ENCODE measurements around the gene UTS2.

UTS2 gene

DNA sequence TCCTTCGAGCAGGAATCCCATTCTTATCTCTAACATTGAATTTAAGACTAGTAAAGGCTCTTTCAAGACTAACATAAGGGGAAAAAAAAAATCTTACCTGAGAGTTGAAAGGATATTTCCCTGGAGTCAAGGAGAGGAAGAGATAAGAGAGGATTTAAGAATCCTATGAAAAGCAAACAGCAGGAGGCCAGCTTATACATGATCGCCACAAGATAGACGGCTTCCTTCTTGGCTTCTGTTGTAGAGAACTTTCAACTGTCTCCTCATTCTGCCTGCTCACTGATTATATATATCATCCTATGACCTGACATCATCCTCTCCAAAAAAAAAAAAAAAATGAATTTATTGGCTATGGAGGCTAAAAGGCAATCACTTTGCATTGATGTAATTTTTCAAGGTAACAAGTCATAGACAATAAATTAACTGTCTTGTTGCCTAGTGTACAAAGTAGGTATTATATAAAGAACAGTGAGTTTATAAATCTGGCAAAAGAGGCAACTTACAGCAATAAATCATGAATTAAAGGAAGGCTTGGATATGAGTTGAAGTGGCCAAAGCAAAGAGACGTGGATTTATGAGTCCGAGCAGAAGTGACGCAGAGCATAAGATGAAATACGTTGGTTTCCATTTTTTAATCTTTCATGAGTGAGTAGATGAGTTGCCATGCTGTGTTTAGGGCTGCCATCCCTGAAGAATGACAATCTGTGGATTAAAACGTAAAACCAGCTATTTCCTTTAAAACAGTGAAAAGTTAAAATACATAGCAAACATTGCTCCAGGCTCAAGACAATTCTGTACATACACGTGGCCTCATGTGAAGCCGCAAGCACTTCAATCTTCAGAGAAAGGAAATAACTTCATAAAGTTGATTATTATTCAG is at the start of gene UTS2:
Gene UTS2, minus strand, starts transcription at position 262 of the 880 bp plus-strand sequence. Its CDS starts 62 bp downstream, at position 200.
- no peak within 1 kb of the TSS for H3K4me3 ChIP-seq (ENCODE audit: insufficient read length, low read depth)
- no peaks in the 10 kb centered on the region for H3K36me3 ChIP-seq (ENCODE audit: insufficient read depth, insufficient read length, low read length)
- H3K27me3 ChIP-seq (ENCODE audit: insufficient read depth, insufficient read length) = no peaks in the 10 kb centered on the region
- no peaks in the 10 kb centered on the region for H3K9me3 ChIP-seq (ENCODE audit: insufficient read depth, low read length)
- TF ChIP-seq SUZ12 (IDR thresholded peaks at IDR 0.05; ENCODE audit: extremely low read depth, insufficient read depth, insufficient read length) = no peak
- TF ChIP-seq ZNF274 (IDR thresholded peaks at IDR 0.05; ENCODE audit: low read depth, low read length) = no peak
- no peak for TF ChIP-seq YY1 (IDR thresholded peaks at IDR 0.05; ENCODE audit: insufficient read depth, insufficient read length)
- DNase-seq (ENCODE audit: low read depth, low spot score) = peak; percentile 8
- no peaks in the 10 kb centered on the region for H3K4me1 ChIP-seq (ENCODE audit: insufficient read depth, insufficient read length)
- no peak within 1 kb of the TSS for H3K9ac ChIP-seq (ENCODE audit: insufficient read length, low read depth)

- Histone ChIP-seq H3K9ac (ENCODE audit: insufficient read length, low read depth) (no peak overlapping the region), H3K27me3 (ENCODE audit: insufficient read depth, insufficient read length) (no peaks in the 10 kb centered on the region), H3K4me3 (ENCODE audit: insufficient read length, low read depth) (no peak overlapping the region), H3K36me3 (ENCODE audit: insufficient read depth, insufficient read length, low read length) (no peaks in the 10 kb centered on the region), H3K9me3 (ENCODE audit: insufficient read depth, low read length) (peaks cover 8% of the 10 kb centered on the region; the same call in 1 of the 2 replicates), H3K4me1 (ENCODE audit: insufficient read depth, insufficient read length) (no peaks in the 10 kb centered on the region)
- no peak for TF ChIP-seq YY1 (IDR thresholded peaks at IDR 0.05; ENCODE audit: insufficient read depth, insufficient read length)
- DNase-seq (ENCODE audit: low read depth, low spot score) = no peak
Measured at GRCh38 chr1:7899741-7900140, 46.9 kb upstream of the UTS2 start.

- H3K4me3 ChIP-seq (ENCODE audit: insufficient read length, low read depth) = no peak overlapping the region
- no peak overlapping the region for H3K9ac ChIP-seq (ENCODE audit: insufficient read length, low read depth)
- no peak for DNase-seq (ENCODE audit: low read depth, low spot score)
Measured at GRCh38 chr1:7898962-7899361, 46.1 kb upstream of the UTS2 start.

DNA sequence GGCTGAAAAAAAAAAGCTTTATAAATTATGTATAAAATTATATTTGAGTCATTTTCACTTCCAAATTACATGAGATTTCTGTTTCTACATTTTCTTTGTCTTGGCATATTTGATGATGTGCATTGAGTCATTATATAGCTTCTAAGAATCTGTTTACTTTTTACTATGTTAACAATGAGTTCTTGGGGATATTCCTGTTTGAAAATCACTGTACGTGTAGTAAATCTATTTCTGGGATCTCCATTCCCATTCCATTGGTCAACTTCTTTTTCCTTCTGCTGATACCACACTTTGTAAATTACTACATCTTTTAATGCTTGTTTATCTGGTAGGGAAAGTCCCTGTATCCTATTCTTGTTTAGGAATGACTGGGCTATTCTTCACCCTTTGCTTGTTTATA is 44.1 kb upstream of the UTS2 start:
- Histone ChIP-seq H3K9me3 (ENCODE audit: insufficient read depth, low read length) (peaks cover 8% of the 10 kb centered on the region; the same call in 1 of the 2 replicates), H3K9ac (ENCODE audit: insufficient read length, low read depth) (no peak overlapping the region), H3K27me3 (ENCODE audit: insufficient read depth, insufficient read length) (no peaks in the 10 kb centered on the region), H3K36me3 (ENCODE audit: insufficient read depth, insufficient read length, low read length) (no peaks in the 10 kb centered on the region), H3K4me3 (ENCODE audit: insufficient read length, low read depth) (no peak overlapping the region), H3K4me1 (ENCODE audit: insufficient read depth, insufficient read length) (no peaks in the 10 kb centered on the region)
- DNase-seq (ENCODE audit: low read depth, low spot score) = no peak
- TF ChIP-seq ZNF274 (IDR thresholded peaks at IDR 0.05; ENCODE audit: low read depth, low read length) = no peak
- TF ChIP-seq SUZ12 (IDR thresholded peaks at IDR 0.05; ENCODE audit: extremely low read depth, insufficient read depth, insufficient read length) = no peak
- no peak for TF ChIP-seq YY1 (IDR thresholded peaks at IDR 0.05; ENCODE audit: insufficient read depth, insufficient read length)

More at GRCh38 chr1:7898962-7899361, 46.1 kb upstream of the UTS2 start:
- no peaks in the 10 kb centered on the region for H3K27me3 ChIP-seq (ENCODE audit: insufficient read depth, insufficient read length)
- peaks cover 8% of the 10 kb centered on the region; the same call in 1 of the 2 replicates for H3K9me3 ChIP-seq (ENCODE audit: insufficient read depth, low read length)
- no peaks in the 10 kb centered on the region for H3K36me3 ChIP-seq (ENCODE audit: insufficient read depth, insufficient read length, low read length)
- no peak for TF ChIP-seq YY1 (IDR thresholded peaks at IDR 0.05; ENCODE audit: insufficient read depth, insufficient read length)
- TF ChIP-seq SUZ12 (IDR thresholded peaks at IDR 0.05; ENCODE audit: extremely low read depth, insufficient read depth, insufficient read length) = no peak
- no peak for TF ChIP-seq ZNF274 (IDR thresholded peaks at IDR 0.05; ENCODE audit: low read depth, low read length)
- no peaks in the 10 kb centered on the region for H3K4me1 ChIP-seq (ENCODE audit: insufficient read depth, insufficient read length)

- no peak overlapping the region for H3K9ac ChIP-seq (ENCODE audit: insufficient read length, low read depth)
- no peak for TF ChIP-seq YY1 (IDR thresholded peaks at IDR 0.05; ENCODE audit: insufficient read depth, insufficient read length)
- no peak for TF ChIP-seq SUZ12 (IDR thresholded peaks at IDR 0.05; ENCODE audit: extremely low read depth, insufficient read depth, insufficient read length)
- TF ChIP-seq ZNF274 (IDR thresholded peaks at IDR 0.05; ENCODE audit: low read depth, low read length) = no peak
- H3K4me3 ChIP-seq (ENCODE audit: insufficient read length, low read depth) = no peak overlapping the region
- no peaks in the 10 kb centered on the region for H3K36me3 ChIP-seq (ENCODE audit: insufficient read depth, insufficient read length, low read length)
- H3K27me3 ChIP-seq (ENCODE audit: insufficient read depth, insufficient read length) = no peaks in the 10 kb centered on the region
- DNase-seq (ENCODE audit: low read depth, low spot score) = no peak
- H3K4me1 ChIP-seq (ENCODE audit: insufficient read depth, insufficient read length) = no peaks in the 10 kb centered on the region
- H3K9me3 ChIP-seq (ENCODE audit: insufficient read depth, low read length) = peaks cover 8% of the 10 kb centered on the region; the same call in 1 of the 2 replicates
Measured at GRCh38 chr1:7893529-7894180, 40.8 kb upstream of the UTS2 start.

- H3K27me3 ChIP-seq (ENCODE audit: insufficient read depth, insufficient read length) = no peaks in the 10 kb centered on the region
- TF ChIP-seq SUZ12 (IDR thresholded peaks at IDR 0.05; ENCODE audit: extremely low read depth, insufficient read depth, insufficient read length) = no peak
- H3K4me3 ChIP-seq (ENCODE audit: insufficient read length, low read depth) = no peak overlapping the region
- no peaks in the 10 kb centered on the region for H3K4me1 ChIP-seq (ENCODE audit: insufficient read depth, insufficient read length)
- H3K36me3 ChIP-seq (ENCODE audit: insufficient read depth, insufficient read length, low read length) = no peaks in the 10 kb centered on the region
- no peak overlapping the region for H3K9ac ChIP-seq (ENCODE audit: insufficient read length, low read depth)
- DNase-seq (ENCODE audit: low read depth, low spot score) = no peak
- H3K9me3 ChIP-seq (ENCODE audit: insufficient read depth, low read length) = peaks cover 8% of the 10 kb centered on the region; the same call in 1 of the 2 replicates
Measured at GRCh38 chr1:7891804-7892203, 38.9 kb upstream of the UTS2 start.

DNA sequence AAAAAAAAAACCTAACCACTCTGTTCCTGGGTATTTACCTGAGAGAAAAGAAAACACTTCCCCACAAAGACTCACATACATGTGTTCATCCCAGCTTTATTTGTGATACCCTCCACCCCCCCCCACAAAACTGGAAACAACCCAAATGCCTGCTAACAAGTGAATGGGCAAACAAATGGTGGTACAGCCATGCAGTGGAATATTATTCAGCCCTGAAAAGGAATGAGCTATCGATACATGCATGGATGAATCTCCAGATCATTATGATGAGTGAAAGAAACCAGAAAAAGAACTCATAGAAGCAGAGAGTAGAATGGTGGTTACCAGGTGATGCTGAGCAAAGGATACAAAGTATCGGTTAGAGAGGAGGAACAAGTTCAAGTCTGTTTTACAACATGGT is 38.0 kb upstream of the UTS2 start:
- TF ChIP-seq SUZ12 (IDR thresholded peaks at IDR 0.05; ENCODE audit: extremely low read depth, insufficient read depth, insufficient read length) (no peak), ZNF274 (IDR thresholded peaks at IDR 0.05; ENCODE audit: low read depth, low read length) (no peak)
- Histone ChIP-seq H3K27me3 (ENCODE audit: insufficient read depth, insufficient read length) (no peaks in the 10 kb centered on the region), H3K4me1 (ENCODE audit: insufficient read depth, insufficient read length) (no peaks in the 10 kb centered on the region), H3K36me3 (ENCODE audit: insufficient read depth, insufficient read length, low read length) (no peaks in the 10 kb centered on the region), H3K9me3 (ENCODE audit: insufficient read depth, low read length) (peaks cover 4% of the 10 kb centered on the region; the same call in 1 of the 2 replicates), H3K9ac (ENCODE audit: insufficient read length, low read depth) (no peak overlapping the region), H3K4me3 (ENCODE audit: insufficient read length, low read depth) (no peak overlapping the region)
- no peak for DNase-seq (ENCODE audit: low read depth, low spot score)
